GM21786 (cell line): ENCODE data around the gene U2SURP.

Experiments used
- ATAC-seq: cut with Tn5 transposase; IDR thresholded peaks from one replicate; pipeline ENCODE4 v1.9.1; 2021; ENCODE audit not compliant: unreplicated experiment

Gene U2SURP

GRCh38 chr3:143001369-143002082 is at the start of gene U2SURP:
U2SURP (plus strand) TSS chr3:143001570; CDS start chr3:143001629, 59 bp downstream.
- peak; percentile 86 for ATAC-seq

DNA sequence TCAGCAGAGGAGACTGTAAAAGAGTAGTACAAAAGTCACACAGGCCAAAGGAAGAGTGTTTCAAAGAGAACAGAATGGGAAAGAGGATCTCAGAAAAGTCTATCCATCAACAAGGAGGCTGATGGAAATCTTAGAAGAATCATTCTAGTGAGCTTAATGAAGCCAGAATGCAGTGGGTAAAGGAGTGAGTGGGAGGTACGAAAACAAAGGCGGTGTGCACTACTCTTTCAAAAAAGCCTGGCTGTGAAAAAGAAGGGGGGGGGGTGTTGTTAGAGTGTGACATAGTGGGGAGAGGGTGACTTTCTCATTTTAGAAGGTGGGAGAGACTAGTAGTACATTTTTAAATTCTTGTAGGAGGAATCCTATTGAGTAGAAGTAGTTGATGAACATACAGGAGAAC is 49.6 kb upstream of the U2SURP start:
- ATAC-seq = no peak

- ATAC-seq = no peak
Observed at GRCh38 chr3:142952272-142953193, 48.8 kb upstream of the U2SURP start.

DNA sequence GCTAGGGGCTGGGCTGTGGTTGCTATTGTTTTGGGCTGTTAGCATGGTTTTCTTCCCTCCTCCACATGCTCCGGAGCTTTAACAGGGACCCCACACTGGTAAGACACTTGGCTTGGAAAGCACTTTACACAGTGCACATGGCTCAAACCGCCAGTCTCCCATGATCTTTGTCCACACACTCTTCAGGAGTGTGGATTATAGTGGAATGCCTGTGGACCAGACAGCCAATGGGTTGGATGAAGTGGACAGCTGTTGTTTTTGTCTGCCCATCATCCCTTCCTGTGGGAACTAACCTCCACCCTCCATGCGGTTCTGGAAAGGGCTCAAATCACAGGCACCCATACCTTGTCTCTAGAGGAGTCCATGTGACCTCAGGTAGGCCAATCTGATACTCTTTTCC is 47.9 kb upstream of the U2SURP start:
- no peak for ATAC-seq

DNA sequence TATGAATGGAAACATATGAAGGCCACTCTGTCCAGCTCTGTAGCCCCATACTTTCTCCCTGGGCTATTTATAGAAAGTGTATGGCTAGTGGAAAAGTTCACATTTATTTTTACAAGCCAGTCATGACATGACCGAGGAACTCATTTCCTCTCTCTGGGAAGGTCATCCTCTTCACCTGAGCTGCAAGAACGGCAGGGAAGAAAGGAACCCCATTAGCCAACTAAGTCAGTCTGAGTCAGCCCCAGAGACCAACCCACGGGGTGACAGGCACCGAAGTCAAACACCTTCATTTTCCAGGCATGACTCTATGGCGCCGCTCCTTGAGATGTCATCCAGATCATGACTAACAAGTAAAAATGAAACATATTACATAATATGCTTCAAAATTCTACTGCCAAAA is 42.7 kb upstream of the U2SURP start:
- ATAC-seq = no peak

DNA sequence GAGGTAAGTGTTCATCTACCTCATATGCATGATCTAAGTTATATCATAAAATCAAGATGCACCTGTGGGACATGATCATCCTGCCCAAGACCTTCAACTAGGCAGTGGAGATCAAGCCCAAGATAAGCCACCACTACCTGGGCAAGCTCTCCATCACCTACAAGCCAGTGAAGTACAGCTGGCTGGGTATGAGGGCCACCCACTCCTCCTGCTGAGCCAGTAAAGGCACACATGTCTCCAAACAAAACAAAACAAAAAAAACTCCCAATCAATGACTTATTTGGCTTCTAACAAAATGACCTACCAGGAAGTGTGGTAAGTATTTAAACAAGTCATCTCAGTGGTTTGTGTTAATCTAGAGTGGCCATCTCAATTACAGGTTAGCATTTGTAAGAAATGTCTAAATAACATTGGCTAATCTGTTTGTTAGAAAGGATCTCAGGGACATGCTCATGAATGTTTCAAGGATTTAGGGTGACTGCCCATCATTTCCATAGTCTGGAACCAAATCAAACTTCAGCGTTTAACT is 41.0 kb upstream of the U2SURP start:
- ATAC-seq = no peak

- no peak for ATAC-seq
Observed at GRCh38 chr3:142961539-142961938, 39.8 kb upstream of the U2SURP start.

- ATAC-seq = no peak
Observed at GRCh38 chr3:142962175-142962519, 39.2 kb upstream of the U2SURP start.

GRCh38 chr3:142962520-142963233 is 38.7 kb upstream of the U2SURP start:
- ATAC-seq = no peak

DNA sequence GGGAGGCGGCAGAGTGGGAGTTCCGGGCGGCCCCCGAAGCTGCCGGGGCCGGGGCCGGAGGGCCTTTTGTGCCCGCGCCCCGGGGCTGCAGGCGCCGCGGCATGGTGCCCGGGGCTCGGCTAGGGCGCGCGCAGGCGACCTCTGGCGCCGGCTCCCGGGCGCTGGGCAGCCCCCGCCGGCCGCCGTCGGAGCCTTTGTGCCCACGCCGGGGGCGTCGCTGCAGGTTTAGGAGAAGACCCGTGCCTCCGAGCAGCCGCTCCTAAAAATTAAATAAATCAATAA is 38.2 kb upstream of the U2SURP start:
- ATAC-seq = no peak

GRCh38 chr3:142963516-142964448 is 37.6 kb upstream of the U2SURP start, which contains the start of gene PAQR9:
PAQR9 (minus strand) TSS chr3:142963674; CDS start chr3:142963336, 338 bp downstream.
- no peak for ATAC-seq

DNA sequence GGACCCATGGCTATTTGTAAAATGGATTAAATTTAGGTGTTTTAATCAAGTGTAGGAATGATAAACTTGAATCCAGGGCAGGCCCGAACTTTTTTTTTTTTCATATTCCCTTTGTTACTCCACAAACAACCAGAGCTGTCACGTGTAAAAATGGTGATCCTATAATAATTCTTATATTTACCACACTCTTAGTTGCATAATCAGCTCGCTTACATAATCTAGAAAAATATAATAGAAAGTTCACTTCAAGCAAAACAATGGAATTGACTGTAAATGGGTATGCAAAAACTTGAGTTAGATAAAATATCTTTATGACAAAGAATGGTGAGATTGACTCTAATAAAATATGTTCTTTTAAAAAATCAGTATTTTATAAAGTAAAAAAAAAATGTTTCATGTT is 35.8 kb upstream of the U2SURP start:
- ATAC-seq = no peak

- ATAC-seq = no peak
Observed at GRCh38 chr3:142966808-142967207, 34.6 kb upstream of the U2SURP start.

DNA sequence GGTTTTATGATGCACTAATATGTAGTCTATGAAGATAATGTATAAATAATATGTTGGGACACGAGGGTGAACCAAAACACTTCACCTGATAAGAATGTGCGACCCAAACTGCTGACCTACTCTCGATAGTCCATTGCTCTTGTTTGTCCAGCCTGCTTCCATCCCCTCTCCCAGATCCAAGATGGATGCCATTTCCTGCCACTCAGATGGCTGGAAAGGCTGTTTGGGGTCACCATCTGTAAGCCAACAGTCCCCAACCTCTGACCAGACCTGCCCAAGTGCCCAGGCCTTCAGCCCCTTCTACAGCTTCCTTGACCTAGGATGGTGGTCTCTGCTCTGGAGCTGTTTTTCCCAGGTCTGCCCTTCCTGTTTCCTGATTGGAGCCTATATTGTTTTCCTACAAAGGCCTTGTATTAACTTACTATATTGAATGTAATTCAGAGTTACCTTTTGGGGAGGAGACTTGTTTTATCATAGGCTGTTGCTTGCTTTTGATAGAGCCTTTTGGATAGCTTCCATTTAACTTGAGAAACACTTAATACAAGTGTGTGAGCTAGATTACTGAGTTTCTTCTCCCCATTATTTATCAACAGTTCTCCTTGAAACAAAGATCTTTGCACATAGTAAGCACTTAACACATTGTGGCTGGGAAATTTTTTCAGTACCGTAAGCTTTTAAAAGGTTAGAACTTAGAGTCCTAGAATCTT is 32.9 kb upstream of the U2SURP start:
- ATAC-seq = no peak

GRCh38 chr3:142971431-142971830 is 29.9 kb upstream of the U2SURP start:
- no peak for ATAC-seq

DNA sequence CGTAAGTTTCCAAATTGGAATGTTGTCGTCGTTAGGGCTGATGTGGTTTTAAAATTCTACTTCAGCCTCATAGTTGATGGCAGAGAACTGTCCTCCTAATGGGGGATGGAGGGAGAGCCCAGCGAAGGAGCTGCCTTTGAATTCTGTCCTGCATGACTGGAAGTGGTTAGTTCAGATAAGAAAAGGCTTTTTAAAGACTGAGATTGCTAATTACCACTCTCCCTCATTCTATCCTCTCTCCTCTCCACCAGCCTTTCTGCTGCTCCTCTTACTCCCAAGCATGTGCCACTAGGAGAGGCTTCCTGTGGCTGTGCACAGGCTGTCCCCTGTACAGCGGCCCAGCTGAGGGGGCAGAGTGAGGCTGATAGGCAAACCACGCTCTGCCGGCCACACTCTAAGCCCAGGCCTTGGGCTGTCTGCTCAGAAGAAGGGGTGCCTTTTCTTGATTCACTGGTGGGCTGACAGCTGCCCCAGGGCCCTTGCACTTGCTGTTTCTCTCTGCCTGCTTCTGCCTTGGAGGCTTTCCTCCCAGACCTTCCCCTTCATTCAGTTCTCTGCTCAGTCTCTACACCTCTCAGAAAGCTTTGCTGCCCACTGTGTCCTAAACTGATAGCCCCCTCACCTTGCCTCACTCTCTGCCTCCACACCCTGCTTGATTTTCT is 29.1 kb upstream of the U2SURP start:
- no peak for ATAC-seq

- no peak for ATAC-seq
Observed at GRCh38 chr3:142973217-142974009, 28.0 kb upstream of the U2SURP start.

GRCh38 chr3:142975316-142975995 is 25.9 kb upstream of the U2SURP start:
- no peak for ATAC-seq
